ENCODE measurements around the gene CAMK2B.

DNA sequence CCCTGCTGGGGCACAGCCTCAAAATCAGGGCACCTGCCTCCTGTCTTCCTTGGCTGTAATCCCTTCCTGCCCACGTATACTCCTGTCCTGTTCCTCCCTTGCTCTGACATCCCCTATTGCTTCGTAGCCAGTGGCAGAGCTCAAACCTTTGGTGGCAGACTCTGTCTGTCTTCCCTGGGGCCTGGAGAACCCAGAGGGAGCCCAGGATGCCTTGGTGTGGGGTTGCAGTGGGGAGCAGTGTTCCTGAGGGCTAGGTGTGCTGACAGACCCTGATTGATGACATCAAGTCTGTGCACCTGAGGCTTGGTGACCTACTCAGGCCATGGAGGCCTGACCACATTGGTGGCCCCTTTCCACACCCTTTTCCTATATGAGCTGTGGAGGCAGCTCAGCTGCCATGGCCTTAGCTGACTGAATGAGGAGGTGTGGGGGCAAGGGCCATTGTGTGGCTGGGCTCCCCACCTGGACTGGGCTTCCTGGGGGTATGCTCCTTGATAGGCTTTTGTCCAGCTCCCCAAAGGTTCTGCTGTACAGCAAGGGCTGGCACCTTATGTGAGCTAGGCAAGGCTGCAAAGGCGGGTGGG, 130.7 kb downstream of the CAMK2B start:
- TF ChIP-seq, protein P1, sequence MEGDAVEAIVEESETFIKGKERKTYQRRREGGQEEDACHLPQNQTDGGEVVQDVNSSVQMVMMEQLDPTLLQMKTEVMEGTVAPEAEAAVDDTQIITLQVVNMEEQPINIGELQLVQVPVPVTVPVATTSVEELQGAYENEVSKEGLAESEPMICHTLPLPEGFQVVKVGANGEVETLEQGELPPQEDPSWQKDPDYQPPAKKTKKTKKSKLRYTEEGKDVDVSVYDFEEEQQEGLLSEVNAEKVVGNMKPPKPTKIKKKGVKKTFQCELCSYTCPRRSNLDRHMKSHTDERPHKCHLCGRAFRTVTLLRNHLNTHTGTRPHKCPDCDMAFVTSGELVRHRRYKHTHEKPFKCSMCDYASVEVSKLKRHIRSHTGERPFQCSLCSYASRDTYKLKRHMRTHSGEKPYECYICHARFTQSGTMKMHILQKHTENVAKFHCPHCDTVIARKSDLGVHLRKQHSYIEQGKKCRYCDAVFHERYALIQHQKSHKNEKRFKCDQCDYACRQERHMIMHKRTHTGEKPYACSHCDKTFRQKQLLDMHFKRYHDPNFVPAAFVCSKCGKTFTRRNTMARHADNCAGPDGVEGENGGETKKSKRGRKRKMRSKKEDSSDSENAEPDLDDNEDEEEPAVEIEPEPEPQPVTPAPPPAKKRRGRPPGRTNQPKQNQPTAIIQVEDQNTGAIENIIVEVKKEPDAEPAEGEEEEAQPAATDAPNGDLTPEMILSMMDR (IDR thresholded peaks at IDR 0.05): no peak
- TF ChIP-seq POLR2A (IDR thresholded peaks at IDR 0.05): no peak
- TF ChIP-seq POLR2AphosphoS5 (IDR thresholded peaks at IDR 0.05): no peak

Measured in suprapubic skin (tissue), 4 donors.